GM12873 (cell line): ENCODE measurements around the gene NLRP6.

Experiments
- TF ChIP-seq, protein P1 (sequence below): IDR thresholded peaks from 2 replicates; pipeline ENCODE4 v1.5.1; 2012; ENCODE audit warnings: low read depth, mild to moderate bottlenecking, moderate library complexity, low read length, control low read depth; ENCODE audit not compliant: insufficient read depth; ENCODE audit errors: missing control alignments

The NLRP6 gene

GRCh38 chr11:236774-237767 is 41.1 kb upstream of the NLRP6 start, which contains the start of gene PSMD13:
TSS of gene PSMD13 (plus strand) at chr11:236976. CDS start at chr11:237050, 74 bp downstream.
- TF ChIP-seq, protein P1, sequence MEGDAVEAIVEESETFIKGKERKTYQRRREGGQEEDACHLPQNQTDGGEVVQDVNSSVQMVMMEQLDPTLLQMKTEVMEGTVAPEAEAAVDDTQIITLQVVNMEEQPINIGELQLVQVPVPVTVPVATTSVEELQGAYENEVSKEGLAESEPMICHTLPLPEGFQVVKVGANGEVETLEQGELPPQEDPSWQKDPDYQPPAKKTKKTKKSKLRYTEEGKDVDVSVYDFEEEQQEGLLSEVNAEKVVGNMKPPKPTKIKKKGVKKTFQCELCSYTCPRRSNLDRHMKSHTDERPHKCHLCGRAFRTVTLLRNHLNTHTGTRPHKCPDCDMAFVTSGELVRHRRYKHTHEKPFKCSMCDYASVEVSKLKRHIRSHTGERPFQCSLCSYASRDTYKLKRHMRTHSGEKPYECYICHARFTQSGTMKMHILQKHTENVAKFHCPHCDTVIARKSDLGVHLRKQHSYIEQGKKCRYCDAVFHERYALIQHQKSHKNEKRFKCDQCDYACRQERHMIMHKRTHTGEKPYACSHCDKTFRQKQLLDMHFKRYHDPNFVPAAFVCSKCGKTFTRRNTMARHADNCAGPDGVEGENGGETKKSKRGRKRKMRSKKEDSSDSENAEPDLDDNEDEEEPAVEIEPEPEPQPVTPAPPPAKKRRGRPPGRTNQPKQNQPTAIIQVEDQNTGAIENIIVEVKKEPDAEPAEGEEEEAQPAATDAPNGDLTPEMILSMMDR = no peak

DNA sequence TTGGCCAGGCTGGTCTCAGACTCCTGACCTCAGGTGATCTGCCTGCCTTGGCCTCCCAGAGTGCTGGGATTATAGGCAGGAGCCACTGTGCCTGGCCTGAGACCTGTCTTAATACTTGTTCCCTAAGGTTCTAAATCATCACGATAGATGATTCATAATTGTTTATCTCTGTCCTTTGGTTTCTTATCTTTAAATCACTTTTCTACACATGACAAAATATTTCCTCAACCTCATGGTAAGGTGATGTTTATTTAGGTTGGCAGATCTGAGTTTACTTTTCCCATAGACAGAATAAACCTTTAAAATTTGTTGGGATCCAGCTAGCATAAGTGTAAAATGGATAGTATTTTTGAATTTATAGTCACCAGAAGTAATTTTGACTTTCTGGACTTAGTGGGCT is 37.9 kb upstream of the NLRP6 start:
- TF ChIP-seq, protein P1 = no peak

DNA sequence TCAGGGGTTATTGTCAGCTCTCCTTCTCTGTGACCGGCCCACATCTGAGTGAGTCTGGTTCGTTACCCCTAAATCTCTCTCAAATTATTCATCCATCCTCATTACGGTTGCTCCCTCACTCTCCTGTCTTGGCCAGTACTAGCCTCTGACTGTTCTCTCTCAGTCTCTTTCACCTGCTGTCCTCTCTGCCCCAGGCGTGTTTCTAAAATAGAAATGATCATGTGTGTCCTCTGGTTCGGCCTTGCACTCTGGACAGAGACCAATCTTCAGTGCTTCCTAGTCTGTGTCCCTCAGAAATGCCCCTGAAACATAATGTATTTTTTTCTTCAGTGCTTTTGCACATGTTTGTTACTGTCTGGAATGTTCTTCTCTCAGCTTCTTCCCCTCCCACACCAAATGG is 36.6 kb upstream of the NLRP6 start:
- TF ChIP-seq, protein P1 = no peak

- TF ChIP-seq, protein P1 = no peak
Measured at GRCh38 chr11:244376-244775, 33.8 kb upstream of the NLRP6 start.

- TF ChIP-seq, protein P1 = no peak
Measured at GRCh38 chr11:249062-249461, 29.1 kb upstream of the NLRP6 start.

GRCh38 chr11:250274-250673 is 27.9 kb upstream of the NLRP6 start:
- TF ChIP-seq, protein P1 = no peak

- TF ChIP-seq, protein P1 = peak; percentile 83
Measured at GRCh38 chr11:250740-251299, 27.4 kb upstream of the NLRP6 start.
